ENCODE data around the gene MBD5.
"Not testable (repeated sequence)": the region's sequence is repeated elsewhere in the genome, so short reads cannot be mapped to it uniquely, and the experiment has no call there.

DNA sequence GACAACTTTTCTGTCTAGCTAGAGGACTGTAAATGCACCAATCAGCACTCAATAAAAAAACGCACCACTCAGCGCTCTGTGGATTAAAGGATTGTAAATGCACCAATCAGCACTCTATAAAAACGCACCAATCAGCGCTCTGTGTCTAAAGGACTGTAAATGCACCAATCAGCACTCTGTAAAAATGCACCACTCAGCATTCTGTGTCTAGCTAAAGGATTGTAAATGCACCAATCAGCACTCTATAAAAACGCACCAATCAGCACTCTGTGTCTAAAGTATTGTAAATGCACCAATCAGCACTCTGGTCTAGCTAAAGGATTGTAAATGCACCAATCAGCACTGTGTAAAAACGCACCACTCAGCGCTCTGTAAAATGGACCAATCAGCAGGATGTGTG lies 25.9 kb upstream of the MBD5 start:
- TF ChIP-seq, protein P1, sequence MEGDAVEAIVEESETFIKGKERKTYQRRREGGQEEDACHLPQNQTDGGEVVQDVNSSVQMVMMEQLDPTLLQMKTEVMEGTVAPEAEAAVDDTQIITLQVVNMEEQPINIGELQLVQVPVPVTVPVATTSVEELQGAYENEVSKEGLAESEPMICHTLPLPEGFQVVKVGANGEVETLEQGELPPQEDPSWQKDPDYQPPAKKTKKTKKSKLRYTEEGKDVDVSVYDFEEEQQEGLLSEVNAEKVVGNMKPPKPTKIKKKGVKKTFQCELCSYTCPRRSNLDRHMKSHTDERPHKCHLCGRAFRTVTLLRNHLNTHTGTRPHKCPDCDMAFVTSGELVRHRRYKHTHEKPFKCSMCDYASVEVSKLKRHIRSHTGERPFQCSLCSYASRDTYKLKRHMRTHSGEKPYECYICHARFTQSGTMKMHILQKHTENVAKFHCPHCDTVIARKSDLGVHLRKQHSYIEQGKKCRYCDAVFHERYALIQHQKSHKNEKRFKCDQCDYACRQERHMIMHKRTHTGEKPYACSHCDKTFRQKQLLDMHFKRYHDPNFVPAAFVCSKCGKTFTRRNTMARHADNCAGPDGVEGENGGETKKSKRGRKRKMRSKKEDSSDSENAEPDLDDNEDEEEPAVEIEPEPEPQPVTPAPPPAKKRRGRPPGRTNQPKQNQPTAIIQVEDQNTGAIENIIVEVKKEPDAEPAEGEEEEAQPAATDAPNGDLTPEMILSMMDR (IDR thresholded peaks at IDR 0.05; ENCODE audit: low read depth, low read length, missing input control): not testable (repeated sequence)
- TF ChIP-seq, protein P2, sequence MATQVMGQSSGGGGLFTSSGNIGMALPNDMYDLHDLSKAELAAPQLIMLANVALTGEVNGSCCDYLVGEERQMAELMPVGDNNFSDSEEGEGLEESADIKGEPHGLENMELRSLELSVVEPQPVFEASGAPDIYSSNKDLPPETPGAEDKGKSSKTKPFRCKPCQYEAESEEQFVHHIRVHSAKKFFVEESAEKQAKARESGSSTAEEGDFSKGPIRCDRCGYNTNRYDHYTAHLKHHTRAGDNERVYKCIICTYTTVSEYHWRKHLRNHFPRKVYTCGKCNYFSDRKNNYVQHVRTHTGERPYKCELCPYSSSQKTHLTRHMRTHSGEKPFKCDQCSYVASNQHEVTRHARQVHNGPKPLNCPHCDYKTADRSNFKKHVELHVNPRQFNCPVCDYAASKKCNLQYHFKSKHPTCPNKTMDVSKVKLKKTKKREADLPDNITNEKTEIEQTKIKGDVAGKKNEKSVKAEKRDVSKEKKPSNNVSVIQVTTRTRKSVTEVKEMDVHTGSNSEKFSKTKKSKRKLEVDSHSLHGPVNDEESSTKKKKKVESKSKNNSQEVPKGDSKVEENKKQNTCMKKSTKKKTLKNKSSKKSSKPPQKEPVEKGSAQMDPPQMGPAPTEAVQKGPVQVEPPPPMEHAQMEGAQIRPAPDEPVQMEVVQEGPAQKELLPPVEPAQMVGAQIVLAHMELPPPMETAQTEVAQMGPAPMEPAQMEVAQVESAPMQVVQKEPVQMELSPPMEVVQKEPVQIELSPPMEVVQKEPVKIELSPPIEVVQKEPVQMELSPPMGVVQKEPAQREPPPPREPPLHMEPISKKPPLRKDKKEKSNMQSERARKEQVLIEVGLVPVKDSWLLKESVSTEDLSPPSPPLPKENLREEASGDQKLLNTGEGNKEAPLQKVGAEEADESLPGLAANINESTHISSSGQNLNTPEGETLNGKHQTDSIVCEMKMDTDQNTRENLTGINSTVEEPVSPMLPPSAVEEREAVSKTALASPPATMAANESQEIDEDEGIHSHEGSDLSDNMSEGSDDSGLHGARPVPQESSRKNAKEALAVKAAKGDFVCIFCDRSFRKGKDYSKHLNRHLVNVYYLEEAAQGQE (IDR thresholded peaks at IDR 0.05): not testable (repeated sequence)
- TF ChIP-seq EGR1 (IDR thresholded peaks at IDR 0.05; ENCODE audit: low read depth in 2 of 2); TAF1 (conservative IDR thresholded peaks at IDR 0.05); SP1 (IDR thresholded peaks at IDR 0.05); FOXA1 (IDR thresholded peaks at IDR 0.05); RXRA (IDR thresholded peaks at IDR 0.05): not testable (repeated sequence)
- TF ChIP-seq, protein P3, sequence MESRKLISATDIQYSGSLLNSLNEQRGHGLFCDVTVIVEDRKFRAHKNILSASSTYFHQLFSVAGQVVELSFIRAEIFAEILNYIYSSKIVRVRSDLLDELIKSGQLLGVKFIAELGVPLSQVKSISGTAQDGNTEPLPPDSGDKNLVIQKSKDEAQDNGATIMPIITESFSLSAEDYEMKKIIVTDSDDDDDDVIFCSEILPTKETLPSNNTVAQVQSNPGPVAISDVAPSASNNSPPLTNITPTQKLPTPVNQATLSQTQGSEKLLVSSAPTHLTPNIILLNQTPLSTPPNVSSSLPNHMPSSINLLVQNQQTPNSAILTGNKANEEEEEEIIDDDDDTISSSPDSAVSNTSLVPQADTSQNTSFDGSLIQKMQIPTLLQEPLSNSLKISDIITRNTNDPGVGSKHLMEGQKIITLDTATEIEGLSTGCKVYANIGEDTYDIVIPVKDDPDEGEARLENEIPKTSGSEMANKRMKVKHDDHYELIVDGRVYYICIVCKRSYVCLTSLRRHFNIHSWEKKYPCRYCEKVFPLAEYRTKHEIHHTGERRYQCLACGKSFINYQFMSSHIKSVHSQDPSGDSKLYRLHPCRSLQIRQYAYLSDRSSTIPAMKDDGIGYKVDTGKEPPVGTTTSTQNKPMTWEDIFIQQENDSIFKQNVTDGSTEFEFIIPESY (IDR thresholded peaks at IDR 0.05): not testable (repeated sequence)
- TF ChIP-seq, protein P4, sequence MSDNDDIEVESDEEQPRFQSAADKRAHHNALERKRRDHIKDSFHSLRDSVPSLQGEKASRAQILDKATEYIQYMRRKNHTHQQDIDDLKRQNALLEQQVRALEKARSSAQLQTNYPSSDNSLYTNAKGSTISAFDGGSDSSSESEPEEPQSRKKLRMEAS (IDR thresholded peaks at IDR 0.05): not testable (repeated sequence)
- TF ChIP-seq, protein P5, sequence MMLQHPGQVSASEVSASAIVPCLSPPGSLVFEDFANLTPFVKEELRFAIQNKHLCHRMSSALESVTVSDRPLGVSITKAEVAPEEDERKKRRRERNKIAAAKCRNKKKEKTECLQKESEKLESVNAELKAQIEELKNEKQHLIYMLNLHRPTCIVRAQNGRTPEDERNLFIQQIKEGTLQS (IDR thresholded peaks at IDR 0.05): not testable (repeated sequence)

Measured in liver (tissue), 3 donors.